ENCODE results near the gene MAD1L1.

MAD1L1 gene

GRCh38 chr7:1853431-1853985 is 379.2 kb downstream of the MAD1L1 start:
- DNase-seq: no peak

- no peak for DNase-seq
Observed at GRCh38 chr7:1852517-1853430, 380.0 kb downstream of the MAD1L1 start.

GRCh38 chr7:1851721-1852516 is 380.8 kb downstream of the MAD1L1 start:
- DNase-seq: no peak

GRCh38 chr7:1850976-1851571 is 381.7 kb downstream of the MAD1L1 start:
- peak; percentile 37 for DNase-seq

GRCh38 chr7:1850111-1850975 is 382.4 kb downstream of the MAD1L1 start:
- no peak for DNase-seq

- no peak for DNase-seq
Observed at GRCh38 chr7:1849351-1850041, 383.2 kb downstream of the MAD1L1 start.

- no peak for DNase-seq
Observed at GRCh38 chr7:1848911-1849311, 383.8 kb downstream of the MAD1L1 start.

- DNase-seq: no peak
Observed at GRCh38 chr7:1848013-1848640, 384.6 kb downstream of the MAD1L1 start.

- DNase-seq: no peak
Observed at GRCh38 chr7:1847260-1848001, 385.3 kb downstream of the MAD1L1 start.

- DNase-seq: no peak
Observed at GRCh38 chr7:1846331-1847065, 386.2 kb downstream of the MAD1L1 start.

GRCh38 chr7:1845536-1846311 is 387.0 kb downstream of the MAD1L1 start:
- no peak for DNase-seq

GRCh38 chr7:1844951-1845390 is 387.8 kb downstream of the MAD1L1 start:
- no peak for DNase-seq

- no peak for DNase-seq
Observed at GRCh38 chr7:1844336-1844950, 388.3 kb downstream of the MAD1L1 start.

GRCh38 chr7:1843921-1844335 is 388.8 kb downstream of the MAD1L1 start:
- no peak for DNase-seq

GRCh38 chr7:1843271-1843861 is 389.4 kb downstream of the MAD1L1 start:
- DNase-seq: peak; percentile 52

- no peak for DNase-seq
Observed at GRCh38 chr7:1842321-1843221, 390.2 kb downstream of the MAD1L1 start.

Measured in EL (cell line).